HUDEP-2 (cell line): ENCODE results near the gene NR2C2.

Experiments
- DNase-seq, 76 experiments: peaks; one replicate each; lab custom pipeline; 2025; ENCODE audit not compliant: unreplicated experiment in 76 of 76; lab: John Stamatoyannopoulos, UW

The NR2C2 gene

DNA sequence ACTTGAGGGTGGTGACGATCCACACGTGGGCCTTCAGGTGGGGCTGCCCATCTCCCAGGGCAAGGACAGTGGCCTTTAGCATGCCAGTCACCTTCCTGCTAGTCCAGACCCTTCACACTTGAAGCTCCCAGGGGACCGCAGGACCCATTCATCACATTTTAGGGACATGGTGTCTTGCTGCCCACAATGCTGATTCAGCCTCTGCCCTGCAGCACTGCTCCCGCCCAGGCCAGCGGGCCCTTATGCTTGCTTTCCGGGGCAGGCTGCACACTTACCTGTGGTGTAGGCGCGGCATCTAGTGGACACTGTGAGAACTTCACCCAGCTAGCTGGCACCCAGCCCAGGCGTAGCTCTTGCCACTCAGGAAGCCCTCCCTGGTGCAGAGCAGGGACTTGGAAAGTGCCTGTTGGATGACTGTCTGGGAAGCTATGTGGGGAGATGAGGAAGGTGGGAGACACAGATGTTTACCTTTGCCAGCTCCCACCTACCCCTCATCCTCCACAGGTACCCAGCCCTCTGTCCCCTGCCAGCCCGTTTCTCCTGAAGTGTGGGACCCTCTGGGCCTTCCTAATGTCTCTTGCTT lies 26.3 kb upstream of the NR2C2 start:
- DNase-seq: peak in 72 of 76 experiments; percentile 1 to 90 (median 64)

DNA sequence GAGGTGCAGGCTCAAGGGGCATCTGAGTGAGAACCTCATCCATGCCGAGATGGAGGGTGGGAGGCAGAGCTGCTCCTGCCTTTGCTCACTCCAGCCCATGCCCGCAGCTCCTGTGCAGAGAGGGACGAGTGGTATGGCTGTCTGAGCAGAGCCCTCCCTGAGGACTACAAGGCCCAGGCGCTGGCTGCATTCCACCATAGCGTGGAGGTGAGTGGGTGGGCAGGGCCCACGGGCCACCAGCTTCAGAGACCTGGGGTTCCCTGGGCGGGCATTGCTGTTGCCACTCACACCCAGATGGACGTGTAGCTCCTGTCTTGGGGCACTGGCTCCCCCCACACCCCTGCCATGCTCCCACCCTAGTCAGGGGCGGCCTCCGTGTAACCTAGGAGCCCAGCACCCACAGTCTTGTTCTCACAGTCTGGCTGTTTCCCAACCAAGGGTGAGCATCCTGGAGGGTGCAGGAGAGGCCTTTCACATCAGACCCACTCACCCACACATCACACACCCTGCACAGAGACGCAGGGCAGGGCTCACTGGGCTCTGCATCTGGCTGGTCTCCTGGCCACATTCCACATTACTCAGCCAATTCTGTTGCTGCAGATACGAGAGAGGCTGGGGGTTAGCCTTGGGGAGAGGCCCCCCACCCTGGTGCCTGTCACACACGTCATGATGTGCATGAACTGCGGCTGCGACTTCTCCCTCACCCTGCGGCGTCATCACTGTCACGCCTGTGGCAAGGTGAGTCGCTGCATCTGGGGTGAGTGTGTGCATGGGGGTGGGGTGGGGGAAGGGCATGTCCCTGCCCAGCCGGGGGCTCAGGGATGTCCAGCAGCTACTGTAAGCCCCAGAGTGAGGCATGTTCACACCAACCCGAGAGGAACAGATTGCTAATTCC lies 25.3 kb upstream of the NR2C2 start:
- DNase-seq: no peak

DNA sequence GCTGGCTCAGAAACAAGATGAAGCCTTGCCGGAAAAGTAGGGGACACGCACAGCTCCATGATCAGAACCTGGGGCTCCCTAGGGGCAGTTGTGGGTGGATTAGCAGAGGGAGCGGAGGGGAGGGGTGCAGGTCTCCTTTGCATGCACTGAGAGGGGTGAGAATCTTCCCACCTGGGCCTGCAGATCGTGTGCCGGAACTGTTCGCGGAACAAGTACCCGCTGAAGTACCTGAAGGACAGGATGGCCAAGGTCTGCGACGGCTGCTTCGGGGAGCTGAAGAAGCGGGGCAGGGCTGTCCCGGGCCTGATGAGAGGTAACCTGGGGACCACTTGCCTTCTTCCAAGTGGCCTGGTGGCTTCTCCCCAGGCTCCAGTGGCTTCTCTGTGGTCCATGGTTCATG lies 24.5 kb upstream of the NR2C2 start:
- no peak for DNase-seq

DNA sequence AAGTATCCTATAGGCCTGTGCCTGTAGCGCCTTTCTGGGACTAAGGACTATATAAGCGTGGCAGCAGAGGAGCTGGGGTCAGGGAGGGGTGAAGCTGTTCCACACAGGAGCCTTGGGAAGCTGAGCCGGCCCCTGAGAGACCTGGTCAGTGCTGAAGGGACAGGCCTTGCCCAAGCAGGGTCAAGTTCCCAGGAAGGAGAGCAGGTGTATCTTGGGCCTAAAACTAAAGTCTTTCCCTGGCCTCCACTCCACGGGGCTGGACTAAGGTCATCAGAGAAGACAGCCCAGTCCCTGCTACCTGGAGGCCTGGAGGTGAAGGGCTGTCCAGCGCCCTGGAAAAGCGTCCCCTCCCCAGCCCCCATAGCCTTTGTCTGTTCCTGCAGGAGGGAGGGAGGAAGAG lies 23.9 kb upstream of the NR2C2 start:
- no peak for DNase-seq

- DNase-seq: peak in 34 of 76 experiments; percentile 4 to 60 (median 38)
Observed at GRCh38 chr3:14925729-14926591, 21.4 kb upstream of the NR2C2 start.

GRCh38 chr3:14926592-14926991 lies 20.8 kb upstream of the NR2C2 start:
- no peak for DNase-seq

- no peak for DNase-seq
Observed at GRCh38 chr3:14927308-14927707, 20.1 kb upstream of the NR2C2 start.

- no peak for DNase-seq
Observed at GRCh38 chr3:14929310-14930074, 17.9 kb upstream of the NR2C2 start.

DNA sequence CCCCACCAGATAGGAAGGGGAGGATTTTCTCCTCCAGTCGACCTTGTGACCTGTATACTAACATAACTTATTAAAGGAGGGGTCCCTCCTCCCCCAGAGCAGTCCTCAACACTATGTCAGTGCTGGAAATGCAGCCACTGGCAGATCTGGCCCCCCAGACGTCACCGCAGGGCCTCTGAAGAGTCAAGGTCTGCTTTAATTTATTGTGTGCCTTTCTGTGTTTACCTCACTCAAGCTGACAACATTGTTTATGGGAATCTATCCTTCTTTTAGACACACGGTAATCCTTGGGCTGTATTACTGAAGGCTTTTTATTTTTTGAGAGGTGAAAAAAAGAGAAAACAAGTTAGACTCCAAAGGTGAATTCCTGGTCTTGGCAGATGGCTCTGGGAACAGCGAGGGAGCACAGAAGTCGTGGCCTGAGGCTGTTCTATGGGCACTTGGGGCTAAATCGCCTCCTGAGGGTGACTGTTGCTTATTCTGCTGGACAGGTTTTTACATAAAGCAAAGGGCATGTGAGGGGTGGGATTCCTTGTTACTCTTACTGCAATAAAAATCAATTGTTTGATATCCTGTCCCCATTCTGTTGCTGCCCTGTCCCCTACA lies 13.5 kb upstream of the NR2C2 start:
- no peak for DNase-seq

- no peak for DNase-seq
Observed at GRCh38 chr3:14935592-14936345, 11.6 kb upstream of the NR2C2 start.

DNA sequence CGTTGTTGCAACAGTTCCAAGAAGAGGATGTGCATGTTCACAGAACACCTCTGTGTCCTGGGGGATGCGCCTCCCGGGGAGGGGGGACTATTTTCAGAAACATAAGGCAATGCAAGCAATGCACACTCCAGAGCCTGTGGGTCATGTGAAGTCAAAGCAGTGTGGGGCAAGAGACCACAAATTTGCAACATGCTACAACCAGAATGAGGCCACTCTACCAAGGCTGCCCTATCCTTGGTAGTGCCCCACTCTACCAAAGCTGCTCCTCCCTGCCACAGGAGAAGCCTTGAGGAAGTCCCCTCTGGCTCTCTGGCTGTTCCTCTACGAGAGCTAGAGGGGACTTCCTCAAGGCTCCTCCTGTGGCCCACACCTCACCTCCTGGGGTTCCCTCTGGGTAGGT lies 8.4 kb upstream of the NR2C2 start:
- no peak for DNase-seq

- no peak for DNase-seq
Observed at GRCh38 chr3:14941871-14942270, 5.5 kb upstream of the NR2C2 start.

DNA sequence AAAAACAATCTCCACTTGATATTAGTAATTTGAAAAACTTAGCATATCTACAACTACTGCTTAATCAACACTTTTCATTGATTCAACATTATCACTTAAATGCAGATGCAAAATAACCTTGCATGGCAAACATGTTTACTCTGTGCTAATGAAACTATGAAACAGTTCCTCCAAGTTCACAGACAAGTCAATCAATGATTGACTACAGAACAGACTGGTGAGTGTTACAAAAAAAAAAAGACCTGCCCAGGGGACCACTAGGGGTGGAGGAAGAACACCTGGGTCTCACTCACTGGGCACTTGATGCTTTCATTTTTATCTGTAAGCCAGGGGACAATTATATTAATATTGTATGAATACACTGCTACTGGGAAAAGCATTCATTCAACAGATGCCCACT lies 4.3 kb upstream of the NR2C2 start:
- DNase-seq: no peak

GRCh38 chr3:14946236-14946635 lies 1.1 kb upstream of the NR2C2 start:
- DNase-seq: no peak

DNA sequence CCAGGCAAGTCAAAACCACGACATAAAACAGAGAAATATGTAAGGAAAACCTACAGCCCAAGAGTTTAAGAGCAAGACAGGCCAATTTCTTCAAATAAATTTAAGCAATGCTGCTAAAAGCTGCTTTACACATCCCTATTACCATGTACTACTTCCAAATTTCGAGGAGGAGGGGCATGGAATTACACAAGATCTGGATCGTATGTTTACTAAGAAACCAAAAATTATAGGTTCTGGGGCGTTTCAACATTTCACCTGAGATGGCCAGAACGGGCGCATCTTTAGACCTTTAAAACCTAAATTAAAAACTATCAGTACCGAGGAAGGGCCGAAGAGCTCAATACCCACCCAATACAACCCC lies 664 bp upstream of the NR2C2 start:
- no peak for DNase-seq

DNA sequence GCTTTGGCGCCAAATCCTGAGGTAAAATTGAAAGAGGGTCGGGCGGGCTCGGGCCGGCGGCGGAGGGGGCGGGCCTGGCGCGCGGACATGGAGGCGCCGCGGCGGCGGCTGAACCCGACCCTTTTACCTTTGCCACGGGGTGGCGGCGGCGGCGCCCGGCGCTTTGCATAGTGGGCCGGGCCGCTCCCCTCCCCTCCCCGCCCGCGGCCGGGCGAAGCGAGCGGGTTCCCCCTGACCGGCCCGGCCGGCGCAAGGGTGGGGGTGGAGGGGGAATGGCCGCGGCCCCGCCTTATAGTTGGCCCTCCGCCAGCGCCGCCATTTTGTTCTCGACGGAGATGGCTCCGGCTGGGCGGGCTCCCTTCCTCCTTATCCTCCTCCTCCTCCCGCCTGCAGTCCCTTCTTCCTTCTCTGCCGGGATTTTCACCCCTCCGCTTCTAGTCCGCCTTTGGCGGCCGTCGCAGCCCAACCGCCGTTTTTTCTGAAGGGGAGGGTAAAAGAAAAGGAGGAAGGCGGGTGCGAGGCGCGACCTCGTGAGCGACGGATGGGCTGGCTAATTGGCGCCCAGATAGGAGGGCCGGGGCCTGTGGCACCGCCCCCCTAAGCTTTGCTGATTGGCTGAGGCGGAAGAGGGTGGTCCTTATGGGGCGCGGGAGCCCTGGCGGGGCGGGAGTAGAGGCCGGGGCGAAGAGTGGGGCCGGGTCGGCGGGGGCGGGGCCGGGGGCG lies 664 bp downstream of the NR2C2 start:
- DNase-seq: peak; percentile 18 to 99 (median 93)

- DNase-seq: peak in 2 of 76 experiments; percentile 75 to 79
Observed at GRCh38 chr3:14948609-14949038, 1.2 kb downstream of the NR2C2 start.

DNA sequence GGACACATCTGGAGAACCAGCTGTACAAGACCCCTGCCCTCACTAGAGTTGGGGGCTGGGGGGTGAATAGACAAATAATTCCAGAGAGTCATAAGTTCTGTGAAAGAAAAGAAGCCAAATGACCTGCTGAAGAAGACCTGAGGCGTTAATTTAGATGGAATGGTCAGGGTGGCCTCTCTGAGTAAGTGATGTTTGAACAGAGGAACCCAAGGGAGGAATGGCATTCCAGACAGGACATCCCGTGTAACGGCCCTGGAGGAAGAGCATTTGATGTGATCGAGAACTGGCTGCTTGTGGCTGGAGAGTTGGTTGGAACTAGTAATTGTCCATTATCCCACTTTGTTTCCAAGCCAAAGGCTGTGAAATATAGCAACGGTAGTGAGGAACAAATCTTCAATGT lies 1.7 kb downstream of the NR2C2 start:
- DNase-seq: no peak

DNA sequence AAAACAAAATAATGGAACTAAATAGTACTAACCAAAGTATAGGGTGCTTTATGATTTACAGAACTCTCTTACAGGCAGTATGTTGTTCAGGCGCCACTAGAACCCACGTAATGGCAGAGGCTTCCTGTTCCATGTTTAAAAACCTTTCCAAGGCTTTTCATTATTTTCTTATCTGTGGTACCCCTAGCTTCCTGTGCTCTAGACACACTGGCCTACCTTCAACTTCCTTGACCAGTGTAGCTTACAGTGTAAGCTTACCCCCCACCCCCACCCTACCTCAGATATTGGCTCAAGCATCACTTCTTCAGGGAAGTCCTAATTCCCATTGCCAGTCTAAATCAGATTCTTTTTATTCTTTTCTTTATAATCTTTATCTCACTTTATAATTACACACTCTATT lies 2.9 kb downstream of the NR2C2 start:
- no peak for DNase-seq
